Gastrocnemius medialis (tissue), 4 donors: ENCODE results near the gene TSPAN11. TPM values are rescaled to one million over a fixed set of nuclear protein-coding genes. Genes with fewer than 3 reads are reported as not detected.
"Not testable (repeated sequence)": the region's sequence is repeated elsewhere in the genome, so short reads cannot be mapped to it uniquely, and the experiment has no call there.

Experiments
- ATAC-seq, 2 donors: fragments of 150-250 bp; one replicate each; pipeline ENCODE4 v1.9.1; 2016
- DNase-seq, 2 donors: peaks; one replicate each; pipeline ENCODE4 v3.0.0-alpha.2; 2019
- H3K27ac ChIP-seq, 4 donors: fragments of 200-600 bp; sonication (generic); 1 replicate in 1 of 4; 2 replicates in 3 of 4; pipeline ENCODE4 v1.5.1; 2016 to 2018; ENCODE audit warnings: mild to moderate bottlenecking in 2 of 4, moderate library complexity in 1 of 4
- H3K27me3 ChIP-seq, 3 donors: fragments of 200-600 bp; sonication (generic) in 2 of 3; 1 replicate in 1 of 3; 2 replicates in 2 of 3; pipeline versions ENCODE4 v1.5.1 to v1.6.0; 2016 to 2019; ENCODE audit warnings: mild to moderate bottlenecking in 1 of 3, moderate library complexity in 1 of 3
- H3K36me3 ChIP-seq, 2 donors: fragments of 200-600 bp; sonication (generic) in 1 of 2; one replicate each; pipeline ENCODE4 v1.5.1; 2017 to 2018
- H3K4me1 ChIP-seq, 2 donors: fragments of 200-600 bp; sonication (generic) in 1 of 2; one replicate each; pipeline ENCODE4 v1.5.1; 2016 to 2017; ENCODE audit warnings: mild to moderate bottlenecking in 2 of 2
- H3K4me3 ChIP-seq, 4 donors: fragments of 200-600 bp; sonication (generic) in 3 of 4; 1 replicate in 1 of 4; 2 replicates in 3 of 4; pipeline ENCODE4 v1.5.1; 2016 to 2019; ENCODE audit warnings: mild to moderate bottlenecking in 2 of 4
- H3K9me3 ChIP-seq, 3 donors: fragments of 200-600 bp; sonication (generic) in 2 of 3; 1 replicate in 1 of 3; 2 replicates in 2 of 3; pipeline ENCODE4 v1.5.1; 2016 to 2019
- CTCF ChIP-seq, 5 experiments: fragments of 450-650 bp in 3 of 5; fragments of 200-600 bp in 2 of 5; sonication (generic) in 2 of 5; IDR thresholded peaks in 4 of 5; conservative IDR thresholded peaks in 1 of 5; 1 replicate in 4 of 5; 2 replicates in 1 of 5; pipeline ENCODE4 v1.5.1; 2016 to 2019; ENCODE audit warnings: antibody characterized with exemption in 5 of 5, mild to moderate bottlenecking in 3 of 5, moderate library complexity in 3 of 5
- POLR2A ChIP-seq, 2 donors: fragments of 450-650 bp; IDR thresholded peaks; one replicate each; pipeline ENCODE4 v1.6.1; 2017; ENCODE audit warnings: antibody characterized with exemption in 2 of 2, mild to moderate bottlenecking in 2 of 2, moderate library complexity in 2 of 2
- in situ Hi-C, 4 donors: fragments of 200-750 bp; cut with MboI; loops; one replicate each; pipeline versions ENCODE4 v1.15.0 to v1.8.0; 2017; ENCODE audit warnings: low sequenced_read_pairs in 4 of 4
- intact Hi-C: fragments of 100-400 bp; cut with DNase I; formaldehyde crosslinking; loops from one replicate; pipeline ENCODE4 v1.15.1; 2023; ENCODE audit warnings: low total_unique reads
- total RNA-seq, 4 donors: library from RNA; depleted of rRNA; stranded (reverse); fragments of >200 nt; gene quantifications; one replicate each; pipeline versions ENCODE4 v1.1.0 to v1.2.3, GENCODE V29; 2016

Gene TSPAN11
- total RNA-seq, 4 donors from 2014 or later, result 0.05 to 0.16 (median 0.07) TPM; not detected in 1

- no peak for ATAC-seq
- H3K4me1 ChIP-seq, result no peaks in the 10 kb centered on the region
- no peaks in the 10 kb centered on the region for H3K27me3 ChIP-seq
- H3K36me3 ChIP-seq, result no peaks in the 10 kb centered on the region
- H3K4me3 ChIP-seq, result no peak overlapping the region
- no peak for TF ChIP-seq CTCF (IDR thresholded peaks at IDR 0.05 in 4 of 5, conservative IDR thresholded peaks at IDR 0.05 in 1 of 5)
- TF ChIP-seq POLR2A (IDR thresholded peaks at IDR 0.05), result no peak
- intact Hi-C loops, result no loop called here
- no peak for DNase-seq
- in situ Hi-C loops, result no loop called here
- no peak overlapping the region for H3K27ac ChIP-seq
- no peaks in the 10 kb centered on the region for H3K9me3 ChIP-seq
Observed at GRCh38 chr12:31021181-31021580, 94.6 kb downstream of the TSPAN11 start.

GRCh38 chr12:31021809-31022494 lies 95.4 kb downstream of the TSPAN11 start:
- ATAC-seq, result no peak
- Histone ChIP-seq H3K36me3 (no peaks in the 10 kb centered on the region), H3K27ac (no peak overlapping the region), H3K9me3 (no peaks in the 10 kb centered on the region), H3K4me3 (no peak overlapping the region), H3K4me1 (no peaks in the 10 kb centered on the region), H3K27me3 (no peaks in the 10 kb centered on the region)
- DNase-seq, result no peak
- TF ChIP-seq CTCF (IDR thresholded peaks at IDR 0.05 in 4 of 5, conservative IDR thresholded peaks at IDR 0.05 in 1 of 5) (no peak), POLR2A (IDR thresholded peaks at IDR 0.05) (no peak)
- in situ Hi-C loops (no loop called here), intact Hi-C loops (no loop called here)

GRCh38 chr12:31023271-31023724 lies 96.8 kb downstream of the TSPAN11 start:
- ATAC-seq (no peak), DNase-seq (no peak)
- Histone ChIP-seq H3K27ac (no peak overlapping the region), H3K9me3 (no peaks in the 10 kb centered on the region), H3K36me3 (no peaks in the 10 kb centered on the region), H3K4me3 (no peak overlapping the region), H3K4me1 (no peaks in the 10 kb centered on the region), H3K27me3 (no peaks in the 10 kb centered on the region)
- intact Hi-C loops, result no loop called here
- in situ Hi-C loops, result no loop called here
- TF ChIP-seq CTCF (IDR thresholded peaks at IDR 0.05 in 4 of 5, conservative IDR thresholded peaks at IDR 0.05 in 1 of 5), result no peak
- TF ChIP-seq POLR2A (IDR thresholded peaks at IDR 0.05), result no peak

- H3K27me3 ChIP-seq, result no peaks in the 10 kb centered on the region
- TF ChIP-seq POLR2A (IDR thresholded peaks at IDR 0.05), result no peak
- no peak for TF ChIP-seq CTCF (IDR thresholded peaks at IDR 0.05 in 4 of 5, conservative IDR thresholded peaks at IDR 0.05 in 1 of 5)
- peaks cover 6 to 10% of the 10 kb centered on the region in 2 donors for H3K4me1 ChIP-seq
- in situ Hi-C loops, result no loop called here
- DNase-seq (no peak), ATAC-seq (no peak)
- H3K27ac ChIP-seq, result no peak overlapping the region
- no peak overlapping the region for H3K4me3 ChIP-seq
- H3K36me3 ChIP-seq, result no peaks in the 10 kb centered on the region
- H3K9me3 ChIP-seq, result no peaks in the 10 kb centered on the region
- intact Hi-C loops, result no loop called here
Observed at GRCh38 chr12:31026202-31026601, 99.7 kb downstream of the TSPAN11 start.

- H3K27me3 ChIP-seq, intact Hi-C loops, H3K36me3 ChIP-seq, DNase-seq, H3K27ac ChIP-seq, in situ Hi-C loops, H3K4me3 ChIP-seq, H3K4me1 ChIP-seq, H3K9me3 ChIP-seq, ATAC-seq: not testable (repeated sequence)
Observed at GRCh38 chr12:31027006-31027405, 100.5 kb downstream of the TSPAN11 start.
